GM18507 (cell line): Measurements from ENCODE around the gene PLCG2.

Source experiments
- DNase-seq: peaks from one replicate; pipeline ENCODE4 v3.0.0; 2011; ENCODE audit warnings: low read depth; ENCODE audit not compliant: insufficient read length; ENCODE audit errors: extremely low spot score
- FAIRE-seq: peaks from 2 replicates; lab custom pipeline; 2011; peaks lifted over from hg19 to GRCh38; lab: Jason Lieb, UNC

PLCG2 gene

GRCh38 chr16:81891736-81892364, 112.8 kb downstream of the PLCG2 start:
- DNase-seq (no peak), FAIRE-seq (no peak)

GRCh38 chr16:81894592-81894991, 115.5 kb downstream of the PLCG2 start:
- no peak for FAIRE-seq

GRCh38 chr16:81896902-81897301, 117.8 kb downstream of the PLCG2 start:
- FAIRE-seq, result no peak
- no peak for DNase-seq

More at GRCh38 chr16:81894592-81894991, 115.5 kb downstream of the PLCG2 start:
- DNase-seq, result no peak

GRCh38 chr16:81899601-81900000, 120.5 kb downstream of the PLCG2 start:
- no peak for DNase-seq
- no peak for FAIRE-seq

- DNase-seq (no peak), FAIRE-seq (no peak)
These were observed 120.9 kb downstream of the PLCG2 start for GRCh38 chr16:81900014-81900413.

GRCh38 chr16:81900456-81900855, 121.4 kb downstream of the PLCG2 start:
- DNase-seq (no peak), FAIRE-seq (no peak)

GRCh38 chr16:81901484-81901883, 122.4 kb downstream of the PLCG2 start:
- FAIRE-seq (no peak), DNase-seq (no peak)

- DNase-seq (no peak), FAIRE-seq (no peak)
These were observed 122.9 kb downstream of the PLCG2 start for GRCh38 chr16:81902025-81902424.

- no peak for DNase-seq
- no peak for FAIRE-seq
These were observed 125.2 kb downstream of the PLCG2 start for GRCh38 chr16:81904320-81904719.

GRCh38 chr16:81905277-81905676, 126.2 kb downstream of the PLCG2 start:
- no peak for FAIRE-seq
- no peak for DNase-seq

GRCh38 chr16:81907681-81908080, 128.6 kb downstream of the PLCG2 start:
- FAIRE-seq, result no peak
- no peak for DNase-seq

GRCh38 chr16:81908466-81909262, 129.6 kb downstream of the PLCG2 start:
- DNase-seq (no peak), FAIRE-seq (no peak)

- DNase-seq (no peak), FAIRE-seq (no peak)
These were observed 131.3 kb downstream of the PLCG2 start for GRCh38 chr16:81910366-81910885.

GRCh38 chr16:81912395-81912794, 133.3 kb downstream of the PLCG2 start:
- DNase-seq, result no peak
- FAIRE-seq, result no peak

- DNase-seq, result no peak
- FAIRE-seq, result no peak
These were observed 134.1 kb downstream of the PLCG2 start for GRCh38 chr16:81913222-81913621.

GRCh38 chr16:81917375-81917774, 138.3 kb downstream of the PLCG2 start:
- DNase-seq, result no peak
- FAIRE-seq, result no peak

GRCh38 chr16:81918927-81919326, 139.8 kb downstream of the PLCG2 start:
- no peak for DNase-seq
- no peak for FAIRE-seq

- no peak for DNase-seq
- no peak for FAIRE-seq
These were observed 141.4 kb downstream of the PLCG2 start for GRCh38 chr16:81920498-81920897.

GRCh38 chr16:81921085-81921814, 142.2 kb downstream of the PLCG2 start:
- DNase-seq (no peak), FAIRE-seq (no peak)

GRCh38 chr16:81921843-81922584, 142.9 kb downstream of the PLCG2 start:
- FAIRE-seq (no peak), DNase-seq (no peak)
